Stimulated activated CD4-positive, alpha-beta T cell treated with anti-CD3 and anti-CD28 coated beads, Interleukin-2, amount 100 ng/mL, for 24 hours (primary cell): ENCODE measurements around the gene MSI2.

Experiments used
- DNase-seq, 2 donors: peaks; one replicate each; pipeline ENCODE4 v3.0.0-alpha.2; 2020

MSI2 gene

GRCh38 chr17:57271821-57272220 lies 15.5 kb downstream of the MSI2 start:
- DNase-seq = no peak

GRCh38 chr17:57273490-57273889 lies 17.2 kb downstream of the MSI2 start:
- no peak for DNase-seq

GRCh38 chr17:57274162-57274561 lies 17.8 kb downstream of the MSI2 start:
- no peak for DNase-seq

GRCh38 chr17:57275071-57275764 lies 18.9 kb downstream of the MSI2 start:
- DNase-seq = no peak

- no peak for DNase-seq
These were observed 20.3 kb downstream of the MSI2 start for GRCh38 chr17:57276621-57277020.

GRCh38 chr17:57277923-57278604 lies 21.7 kb downstream of the MSI2 start:
- DNase-seq = peak; percentile 19 to 32

GRCh38 chr17:57278740-57279387 lies 22.5 kb downstream of the MSI2 start:
- no peak for DNase-seq

- DNase-seq = no peak
These were observed 23.1 kb downstream of the MSI2 start for GRCh38 chr17:57279432-57279831.

GRCh38 chr17:57281887-57282286 lies 25.6 kb downstream of the MSI2 start:
- no peak for DNase-seq

- no peak for DNase-seq
These were observed 26.0 kb downstream of the MSI2 start for GRCh38 chr17:57282296-57282695.

GRCh38 chr17:57283203-57283971 lies 27.1 kb downstream of the MSI2 start:
- no peak for DNase-seq

GRCh38 chr17:57284583-57284982 lies 28.3 kb downstream of the MSI2 start:
- DNase-seq = no peak

GRCh38 chr17:57284984-57285646 lies 28.8 kb downstream of the MSI2 start:
- peak; percentile 52 to 67 for DNase-seq

GRCh38 chr17:57285701-57286100 lies 29.4 kb downstream of the MSI2 start:
- no peak for DNase-seq

GRCh38 chr17:57286399-57287105 lies 30.2 kb downstream of the MSI2 start:
- no peak for DNase-seq

- DNase-seq = no peak
These were observed 31.9 kb downstream of the MSI2 start for GRCh38 chr17:57288040-57288772.

- DNase-seq = no peak
These were observed 32.4 kb downstream of the MSI2 start for GRCh38 chr17:57288773-57289121.

- no peak for DNase-seq
These were observed 32.8 kb downstream of the MSI2 start for GRCh38 chr17:57289130-57289529.

- DNase-seq = no peak
These were observed 33.3 kb downstream of the MSI2 start for GRCh38 chr17:57289613-57290012.

GRCh38 chr17:57290981-57291380 lies 34.7 kb downstream of the MSI2 start:
- DNase-seq = no peak

- no peak for DNase-seq
These were observed 35.8 kb downstream of the MSI2 start for GRCh38 chr17:57292091-57292490.

GRCh38 chr17:57293077-57293476 lies 36.8 kb downstream of the MSI2 start:
- DNase-seq = no peak
